ENCODE results near the gene WDR35.
"Not testable (repeated sequence)": the region's sequence is repeated elsewhere in the genome, so short reads cannot be mapped to it uniquely, and the experiment has no call there.

Gene WDR35

DNA sequence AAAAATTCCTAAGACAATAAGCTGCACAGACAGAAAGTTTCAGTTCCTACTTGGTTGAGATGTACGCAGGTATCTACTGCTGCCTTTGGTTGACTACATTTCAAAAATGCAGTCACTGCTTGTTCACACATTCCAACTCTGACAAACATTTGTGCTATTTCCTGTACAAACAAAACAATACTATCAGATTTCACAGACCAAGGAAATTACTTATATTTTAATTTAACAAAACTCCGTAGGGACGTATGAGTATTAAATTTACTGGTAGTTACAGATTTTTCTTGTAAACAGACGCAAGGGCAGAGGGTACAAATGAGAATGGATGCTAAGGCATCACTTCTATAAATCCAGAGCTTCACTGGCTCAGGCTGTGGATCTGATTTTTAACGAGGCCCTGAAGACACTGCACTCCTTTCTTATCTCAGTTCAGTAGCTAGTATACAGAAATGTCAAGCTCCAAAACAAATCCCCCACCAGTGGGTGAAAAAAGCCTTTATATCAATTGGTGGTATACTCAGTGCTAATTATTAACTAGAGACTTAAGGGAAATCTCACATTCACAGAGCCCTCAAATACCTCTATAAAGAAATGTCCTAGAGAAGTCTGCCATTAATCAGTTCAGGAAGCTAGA lies 56.4 kb downstream of the WDR35 start:
- no peak for DNase-seq

GRCh38 chr2:19932928-19933327 lies 57.0 kb downstream of the WDR35 start:
- DNase-seq = no peak

DNA sequence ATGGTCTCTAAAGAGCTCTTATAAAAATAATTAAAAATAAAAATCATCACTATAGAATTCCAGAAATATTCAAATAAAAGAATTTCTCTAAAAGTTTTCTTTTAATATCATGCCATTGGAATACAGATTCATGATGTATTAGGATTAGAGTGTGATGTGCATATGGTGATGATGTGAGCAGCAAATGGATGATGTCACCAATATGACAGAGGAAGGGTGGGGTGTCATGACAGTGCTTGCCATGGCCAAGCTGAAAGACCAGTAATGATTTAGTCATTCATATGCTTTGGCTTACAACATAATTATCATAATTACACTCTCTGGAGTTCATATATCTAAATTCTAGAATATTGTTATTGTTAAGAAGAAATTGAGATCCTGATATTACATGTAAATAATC lies 60.7 kb downstream of the WDR35 start:
- no peak for DNase-seq

DNA sequence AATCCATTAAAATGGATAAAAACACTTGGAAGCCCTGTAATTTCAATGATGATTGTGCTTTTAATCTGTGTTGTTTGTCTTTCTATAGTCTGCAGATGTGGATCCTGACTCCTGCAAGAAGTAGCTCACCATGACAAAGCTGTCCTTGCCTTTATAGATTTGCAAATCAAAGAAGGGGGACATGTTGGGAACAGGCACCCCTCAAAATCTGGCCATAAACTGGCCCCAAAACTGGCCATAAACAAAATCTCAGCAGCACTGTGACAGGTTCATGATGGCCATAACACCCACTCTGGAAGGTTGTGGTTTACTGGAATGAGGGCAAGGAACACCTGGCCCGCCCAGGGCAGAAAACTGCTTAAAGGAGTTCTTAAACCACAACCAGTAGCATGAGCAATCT lies 62.1 kb downstream of the WDR35 start:
- DNase-seq = not testable (repeated sequence)

- not testable (repeated sequence) for DNase-seq
These were observed 65.4 kb downstream of the WDR35 start for GRCh38 chr2:19924526-19924925.

DNA sequence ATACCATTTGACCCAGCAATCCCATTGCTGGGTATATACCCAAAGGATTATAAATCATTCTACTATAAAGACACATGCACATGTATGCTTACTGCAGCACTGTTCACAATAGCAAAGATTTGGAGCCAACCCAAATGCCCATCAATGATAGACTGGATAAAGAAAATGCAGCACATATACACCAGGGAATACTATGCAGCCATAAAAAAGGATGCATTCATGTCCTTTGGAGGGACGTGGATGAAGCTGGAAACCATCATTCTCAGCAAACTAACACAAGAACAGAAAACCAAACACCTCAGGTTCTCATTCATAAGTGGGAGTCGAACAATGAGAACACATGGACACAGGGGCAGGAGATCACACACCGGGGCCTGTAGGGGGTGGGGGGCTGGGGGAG lies 67.7 kb downstream of the WDR35 start:
- not testable (repeated sequence) for DNase-seq

DNA sequence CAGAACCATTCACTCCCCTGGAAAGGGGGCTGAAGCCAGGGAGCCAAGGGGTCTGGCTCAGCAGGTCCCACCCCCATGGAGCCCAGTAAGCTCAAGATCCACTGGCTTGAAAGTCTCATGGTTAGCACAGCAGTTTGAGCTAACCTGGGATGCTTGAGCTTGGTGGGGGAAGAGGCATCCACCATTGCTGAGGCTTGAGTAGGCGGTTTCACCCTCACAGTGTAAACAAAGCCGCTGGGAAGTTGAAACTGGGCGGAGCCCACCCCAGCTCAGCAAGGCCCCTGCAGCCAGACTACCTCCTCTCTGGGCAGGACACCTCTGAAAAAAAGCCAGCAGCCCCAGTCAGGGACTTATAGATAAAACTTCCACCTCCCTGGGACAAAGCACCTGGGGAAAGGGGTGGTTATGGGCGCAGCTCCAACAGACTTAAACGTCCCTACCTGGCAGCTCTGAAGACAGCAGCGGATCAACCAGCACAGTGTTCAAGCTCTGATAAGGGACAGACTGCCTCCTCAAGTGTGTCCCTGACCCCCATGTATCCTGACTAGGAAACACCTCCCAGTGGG lies 73.4 kb downstream of the WDR35 start:
- DNase-seq = no peak

DNA sequence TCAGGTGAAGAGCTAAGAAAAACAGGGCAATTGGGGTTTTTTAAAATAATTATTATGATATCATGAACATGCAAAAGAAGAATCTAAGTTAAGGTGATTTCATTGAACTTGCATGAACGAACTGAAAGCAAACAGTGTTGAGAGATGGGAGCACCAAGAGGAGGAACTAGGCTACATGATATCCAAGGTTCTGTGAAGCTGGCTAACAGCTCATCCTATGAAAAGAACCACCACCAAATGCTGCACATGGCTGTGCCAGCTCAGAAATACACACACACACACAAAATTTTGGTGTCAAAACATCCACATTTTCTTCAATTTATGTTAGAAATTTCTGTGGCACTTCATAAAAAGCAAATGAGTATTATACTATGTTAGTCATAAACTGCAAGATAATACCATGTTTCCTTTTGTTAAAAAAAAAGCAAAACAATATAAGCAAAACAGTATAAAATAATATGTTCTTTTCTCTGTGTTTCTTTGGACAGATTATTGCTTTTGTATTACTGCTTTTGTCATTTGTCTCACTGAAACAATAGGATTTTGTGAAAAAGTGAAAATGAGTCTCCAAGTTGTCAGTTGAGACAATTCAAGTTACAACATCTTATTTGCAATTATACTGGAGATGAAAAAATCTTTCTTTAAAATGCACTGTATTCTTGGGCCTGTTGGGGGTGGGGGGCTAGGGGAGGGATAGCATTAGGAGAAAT lies 75.5 kb downstream of the WDR35 start:
- DNase-seq = no peak

DNA sequence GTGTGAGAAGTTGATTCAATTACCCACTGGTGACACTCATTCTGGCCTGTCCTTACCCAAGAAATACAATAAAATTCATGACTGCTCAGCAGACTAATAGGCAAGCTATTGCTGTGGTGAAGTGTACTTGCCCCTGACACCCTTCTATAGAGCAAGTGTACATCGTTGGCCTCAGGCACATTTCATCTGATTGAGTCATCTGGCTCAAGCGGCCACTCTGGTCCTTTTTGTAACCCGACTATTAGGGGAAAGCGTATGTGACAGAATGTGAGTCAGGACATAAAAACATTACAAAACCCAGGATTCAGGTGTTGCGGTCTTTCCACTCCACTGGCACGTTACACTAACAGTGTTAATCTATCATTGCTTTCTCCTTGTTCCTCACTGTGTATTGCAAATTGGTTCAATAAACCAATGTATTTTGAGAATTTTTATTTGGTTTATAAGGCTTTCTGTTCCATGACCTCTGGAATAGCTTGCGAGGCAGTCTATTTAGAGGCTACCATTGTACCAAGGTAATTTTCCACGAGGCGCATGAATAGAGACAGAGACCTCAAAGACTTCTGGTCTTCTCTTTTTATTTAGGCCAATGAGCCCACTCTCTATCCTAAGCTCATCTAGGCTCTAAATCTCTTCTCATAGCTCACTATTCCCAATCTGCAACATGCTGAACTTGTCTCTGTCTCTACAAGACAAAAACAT lies 77.9 kb downstream of the WDR35 start:
- no peak for DNase-seq

- DNase-seq = no peak
These were observed 87.6 kb downstream of the WDR35 start for GRCh38 chr2:19902216-19902740.

- peak; percentile 92 for DNase-seq
These were observed 88.3 kb downstream of the WDR35 start, which contains the start of gene TTC32 for GRCh38 chr2:19901442-19902215. TTC32 (minus strand) TSS chr2:19901983; CDS start chr2:19901854, 129 bp downstream.

DNA sequence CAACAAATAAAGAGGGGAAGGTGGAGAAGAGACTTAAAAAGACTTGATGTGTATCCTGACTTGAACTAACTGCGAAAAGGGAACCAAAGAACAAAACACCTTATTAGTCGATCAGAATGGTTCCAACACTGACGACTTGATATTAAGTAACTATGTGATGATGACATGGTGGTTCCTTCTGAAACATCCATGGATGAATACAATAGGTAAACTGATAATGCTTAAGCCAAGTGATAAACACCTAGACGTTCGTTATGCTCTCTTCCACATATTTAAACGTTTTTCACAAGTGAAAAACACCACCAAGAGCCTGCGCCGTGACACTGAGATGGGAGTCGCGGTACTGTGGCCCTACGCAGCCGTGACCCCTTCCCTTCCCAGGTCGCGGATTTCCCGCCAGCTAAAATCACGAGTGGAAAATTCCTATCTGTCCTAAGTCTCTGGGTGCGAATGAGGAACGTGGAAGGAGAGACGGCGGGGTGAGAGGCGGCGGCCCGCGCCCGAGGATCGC lies 88.9 kb downstream of the WDR35 start:
- peak; percentile 15 for DNase-seq

GRCh38 chr2:19899985-19900930 lies 89.6 kb downstream of the WDR35 start:
- DNase-seq = no peak

GRCh38 chr2:19898592-19899329 lies 91.1 kb downstream of the WDR35 start:
- DNase-seq = no peak

GRCh38 chr2:19897623-19898245 lies 92.2 kb downstream of the WDR35 start:
- no peak for DNase-seq

GRCh38 chr2:19895535-19895934 lies 94.4 kb downstream of the WDR35 start:
- no peak for DNase-seq

DNA sequence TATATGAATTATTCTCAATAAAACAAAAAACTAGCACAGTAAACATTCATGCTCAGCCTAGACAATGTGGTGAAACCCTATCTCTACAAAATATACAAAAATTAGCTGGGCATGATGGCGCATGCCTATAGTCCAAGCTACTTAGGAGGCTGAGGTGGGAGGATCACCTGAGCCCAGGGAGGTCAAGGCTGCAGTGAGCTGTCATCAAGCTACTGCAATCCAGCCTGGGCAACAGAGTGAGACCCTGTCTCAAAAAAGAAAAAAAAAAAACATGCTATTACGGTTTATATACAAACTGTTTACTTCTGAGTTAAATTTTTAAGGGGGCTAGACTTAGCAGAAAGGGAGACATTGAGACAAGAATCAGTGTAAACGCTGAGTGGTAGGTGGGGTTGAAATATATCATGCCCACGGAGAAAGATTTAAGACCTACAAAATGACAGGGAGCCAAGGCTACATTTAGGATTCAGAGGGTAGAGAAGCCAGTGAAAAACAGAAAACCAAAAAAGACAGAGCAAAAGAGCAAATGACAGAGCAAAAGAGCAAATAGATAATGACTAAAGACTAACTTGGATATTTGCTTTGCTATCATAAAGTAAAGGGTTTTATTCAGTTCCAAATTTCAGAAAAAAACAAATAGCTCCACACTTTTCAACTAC lies 95.6 kb downstream of the WDR35 start:
- DNase-seq = no peak

- DNase-seq = no peak
These were observed 96.3 kb downstream of the WDR35 start for GRCh38 chr2:19893520-19894133.

- not testable (repeated sequence) for DNase-seq
These were observed 97.9 kb downstream of the WDR35 start for GRCh38 chr2:19891971-19892370.
